ENCODE data around the gene WNT7A.

- TF ChIP-seq CTCF (IDR thresholded peaks at IDR 0.05) (no peak), POLR2A (IDR thresholded peaks at IDR 0.05) (no peak)
Observed at GRCh38 chr3:13860001-13860400, 19.9 kb downstream of the WNT7A start.

Data from upper lobe of left lung (tissue), 4 donors.